Measurements from ENCODE around the gene SPRR4. TPM values are rescaled to one million over a fixed set of nuclear protein-coding genes. Genes with fewer than 3 reads are reported as not detected.

The SPRR4 gene
- total RNA-seq, 2 donors from 2014 or later = not detected

DNA sequence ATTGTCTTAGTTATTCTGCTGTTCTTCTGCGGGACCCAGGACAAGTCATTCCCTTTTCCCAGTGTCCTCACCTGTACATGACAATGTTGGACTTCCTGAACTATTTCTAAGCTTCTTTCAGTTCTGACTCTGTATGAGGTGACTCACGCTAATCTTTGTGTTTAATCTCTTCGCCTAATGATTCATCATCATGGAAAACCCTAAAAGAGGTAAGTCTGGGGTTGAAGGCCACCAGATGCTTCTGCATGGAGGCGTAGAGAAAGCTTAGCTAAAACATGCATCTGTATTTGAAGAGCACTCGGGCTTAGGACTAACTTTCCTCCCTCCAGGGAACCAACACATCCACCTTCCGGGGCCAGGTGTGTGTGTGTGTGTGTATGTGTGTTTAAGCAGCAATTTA lies 16.0 kb upstream of the SPRR4 start:
- H3K27ac Mint-ChIP-seq = no peak overlapping the region
- no peak for DNase-seq
- H3K27me3 Mint-ChIP-seq = peaks cover 52% of the 10 kb centered on the region
- ATAC-seq = no peak
- no peaks in the 10 kb centered on the region for H3K9me3 ChIP-seq (ENCODE audit: control insufficient read depth, low read length, poor library complexity, severe bottlenecking)
- no peaks in the 10 kb centered on the region for H3K36me3 Mint-ChIP-seq (ENCODE audit: low read depth)
- no peaks in the 10 kb centered on the region for H3K4me1 Mint-ChIP-seq
- no peak overlapping the region for H3K4me3 Mint-ChIP-seq

DNA sequence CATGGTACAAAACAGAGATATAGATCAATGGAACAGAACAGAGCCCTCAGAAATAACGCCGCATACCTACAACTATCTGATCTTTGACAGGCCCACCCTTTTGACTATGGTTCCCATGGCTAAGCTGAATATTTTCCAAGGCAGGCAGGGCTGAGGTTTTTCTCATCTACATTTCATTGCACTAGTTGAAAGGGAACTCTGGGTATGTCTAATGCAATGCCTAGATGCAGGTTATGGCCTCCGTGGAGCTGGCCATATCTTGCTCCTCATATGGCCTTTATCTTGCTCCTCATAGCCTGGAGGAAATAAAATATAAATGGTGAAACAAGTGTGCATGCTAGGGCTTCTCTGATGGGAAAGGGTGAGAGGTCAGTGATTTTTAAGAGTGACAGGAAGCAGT lies 12.9 kb upstream of the SPRR4 start:
- ATAC-seq (no peak), DNase-seq (no peak)
- Mint-ChIP-seq H3K4me1 (no peaks in the 10 kb centered on the region), H3K36me3 (ENCODE audit: low read depth) (no peaks in the 10 kb centered on the region), H3K27me3 (peaks cover 28% of the 10 kb centered on the region), H3K4me3 (no peak overlapping the region), H3K27ac (no peak overlapping the region)
- H3K9me3 ChIP-seq (ENCODE audit: control insufficient read depth, low read length, poor library complexity, severe bottlenecking) = no peaks in the 10 kb centered on the region

DNA sequence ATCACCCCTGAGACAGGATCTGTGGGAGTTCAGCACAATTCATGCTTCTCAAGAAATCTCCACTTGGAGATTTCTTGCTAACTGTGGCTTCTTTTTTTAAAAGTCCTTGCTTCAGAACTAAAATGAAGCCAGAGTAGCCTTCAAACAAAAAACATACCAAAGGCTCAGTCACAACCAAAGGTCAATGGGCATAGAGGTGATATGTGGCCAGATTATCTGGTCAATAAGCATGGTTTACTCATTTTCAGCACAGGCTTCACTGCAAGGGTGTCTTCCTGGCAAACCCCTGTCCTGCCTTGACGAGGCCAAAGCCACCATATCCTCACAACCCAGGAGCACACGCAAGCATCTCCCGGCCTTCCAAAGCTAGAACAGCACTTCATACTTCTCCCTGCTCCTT lies 11.2 kb upstream of the SPRR4 start:
- H3K4me1 Mint-ChIP-seq = no peaks in the 10 kb centered on the region
- no peaks in the 10 kb centered on the region for H3K9me3 ChIP-seq (ENCODE audit: control insufficient read depth, low read length, poor library complexity, severe bottlenecking)
- no peaks in the 10 kb centered on the region for H3K36me3 Mint-ChIP-seq (ENCODE audit: low read depth)
- DNase-seq = no peak
- H3K27me3 Mint-ChIP-seq = peaks cover 14% of the 10 kb centered on the region
- ATAC-seq = no peak
- H3K4me3 Mint-ChIP-seq = no peak overlapping the region
- no peak overlapping the region for H3K27ac Mint-ChIP-seq

DNA sequence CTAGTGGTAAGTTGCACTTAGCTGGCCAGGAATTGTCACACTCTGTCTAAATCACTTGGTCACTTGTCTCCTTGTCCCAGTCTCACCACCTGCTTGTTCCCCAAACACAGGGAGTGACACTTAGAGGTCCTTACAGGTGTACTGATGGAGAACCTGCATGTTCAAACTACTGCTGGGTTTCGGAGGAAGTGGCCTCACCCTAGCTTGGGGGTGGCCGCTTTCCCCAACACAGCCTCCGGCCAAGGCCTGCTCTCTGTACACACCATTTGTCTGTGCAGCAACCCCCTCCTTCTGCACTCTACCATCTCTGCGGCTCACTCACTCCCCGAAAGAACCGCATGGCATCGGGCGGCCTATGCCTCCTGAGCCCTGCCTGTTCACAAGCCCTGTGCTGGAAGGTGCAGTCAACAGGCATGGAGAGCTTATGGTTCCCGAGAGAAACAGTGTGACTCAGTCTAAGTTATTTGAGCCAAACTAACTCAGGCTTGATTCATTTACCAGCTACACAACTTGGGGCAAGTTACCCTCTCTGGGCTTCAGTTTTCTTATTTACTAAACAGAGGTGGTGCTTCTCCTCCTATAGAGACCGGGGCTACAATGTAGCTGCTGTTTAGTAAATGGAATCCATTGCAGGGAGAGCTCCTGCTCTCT lies 10.5 kb upstream of the SPRR4 start:
- H3K4me1 Mint-ChIP-seq = no peaks in the 10 kb centered on the region
- ATAC-seq = no peak

DNA sequence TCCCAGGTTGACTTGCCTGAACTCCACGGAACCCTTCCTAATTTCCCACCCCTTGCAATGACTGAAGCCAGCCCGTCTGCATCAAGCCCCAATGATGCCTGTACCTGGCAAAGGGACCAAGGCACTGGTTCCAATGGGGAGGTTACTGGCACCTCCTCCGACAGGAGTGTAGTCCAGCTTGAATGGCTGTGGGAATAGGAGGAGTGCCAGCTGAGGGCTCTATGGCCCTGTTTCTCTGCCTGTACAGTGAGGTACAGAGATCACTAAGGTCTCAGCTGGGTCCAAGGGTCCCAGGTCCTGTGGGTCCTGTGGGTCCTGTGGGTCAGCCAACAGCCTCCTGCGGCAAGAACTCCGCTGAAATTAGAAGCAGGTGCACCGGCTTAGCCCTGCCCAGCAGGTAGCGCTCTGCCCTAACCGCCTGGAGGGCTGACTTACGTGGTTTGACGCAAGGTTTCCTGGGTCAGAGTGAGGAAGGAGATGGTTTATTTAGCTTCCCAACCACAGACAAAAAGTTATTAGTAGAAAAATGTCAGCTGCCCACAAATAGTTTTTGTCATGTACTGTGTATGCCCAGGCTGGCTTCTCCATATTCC lies 9.9 kb upstream of the SPRR4 start:
- no peaks in the 10 kb centered on the region for H3K9me3 ChIP-seq (ENCODE audit: control insufficient read depth, low read length, poor library complexity, severe bottlenecking)
- DNase-seq (no peak), ATAC-seq (no peak)
- H3K4me1 Mint-ChIP-seq = no peaks in the 10 kb centered on the region
- H3K27ac Mint-ChIP-seq = no peak overlapping the region
- H3K36me3 Mint-ChIP-seq (ENCODE audit: low read depth) = no peaks in the 10 kb centered on the region
- H3K27me3 Mint-ChIP-seq = peaks cover 10% of the 10 kb centered on the region
- no peak overlapping the region for H3K4me3 Mint-ChIP-seq

More for the DNA sequence above, 10.5 kb upstream of the SPRR4 start:
- Mint-ChIP-seq H3K4me3 (no peak overlapping the region), H3K27me3 (peaks cover 10% of the 10 kb centered on the region), H3K36me3 (ENCODE audit: low read depth) (no peaks in the 10 kb centered on the region), H3K27ac (no peak overlapping the region)
- H3K9me3 ChIP-seq (ENCODE audit: control insufficient read depth, low read length, poor library complexity, severe bottlenecking) = no peaks in the 10 kb centered on the region
- no peak for DNase-seq

DNA sequence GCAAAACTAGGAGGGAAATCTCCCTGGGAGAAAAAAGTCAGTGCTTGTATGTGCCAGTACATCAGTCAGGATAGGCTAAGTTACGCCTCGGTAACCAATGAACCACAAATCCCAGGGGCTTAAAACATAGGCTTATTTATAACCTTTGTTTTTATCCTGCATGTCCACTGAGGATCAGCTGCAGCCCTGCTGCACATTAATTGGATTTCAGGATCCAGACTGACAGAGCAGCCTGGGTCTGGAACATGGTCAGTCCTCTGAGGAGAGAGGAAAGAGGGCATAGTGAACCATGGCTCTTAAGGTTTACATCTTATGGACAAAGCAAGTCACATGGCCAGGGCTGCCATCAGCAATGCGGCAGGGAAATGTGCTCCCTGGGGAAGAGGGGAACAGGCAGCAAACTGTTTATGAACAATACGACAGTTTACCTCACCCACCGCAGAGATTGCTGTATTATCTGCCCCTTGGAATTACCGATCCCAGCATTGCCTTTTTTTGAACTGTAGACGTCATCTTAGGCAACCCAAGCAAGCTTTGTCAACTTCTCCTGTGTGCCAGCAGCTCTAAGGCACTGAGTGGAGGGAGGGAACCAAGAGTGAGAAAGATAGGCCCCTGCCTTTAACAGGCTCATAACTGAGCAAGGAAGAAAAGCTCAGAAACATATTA lies 9.1 kb upstream of the SPRR4 start:
- H3K9me3 ChIP-seq (ENCODE audit: control insufficient read depth, low read length, poor library complexity, severe bottlenecking) = no peaks in the 10 kb centered on the region
- ATAC-seq (no peak), DNase-seq (no peak)
- Mint-ChIP-seq H3K27ac (no peak overlapping the region), H3K36me3 (ENCODE audit: low read depth) (no peaks in the 10 kb centered on the region), H3K4me3 (no peak overlapping the region), H3K27me3 (peaks cover 14% of the 10 kb centered on the region), H3K4me1 (no peaks in the 10 kb centered on the region)

DNA sequence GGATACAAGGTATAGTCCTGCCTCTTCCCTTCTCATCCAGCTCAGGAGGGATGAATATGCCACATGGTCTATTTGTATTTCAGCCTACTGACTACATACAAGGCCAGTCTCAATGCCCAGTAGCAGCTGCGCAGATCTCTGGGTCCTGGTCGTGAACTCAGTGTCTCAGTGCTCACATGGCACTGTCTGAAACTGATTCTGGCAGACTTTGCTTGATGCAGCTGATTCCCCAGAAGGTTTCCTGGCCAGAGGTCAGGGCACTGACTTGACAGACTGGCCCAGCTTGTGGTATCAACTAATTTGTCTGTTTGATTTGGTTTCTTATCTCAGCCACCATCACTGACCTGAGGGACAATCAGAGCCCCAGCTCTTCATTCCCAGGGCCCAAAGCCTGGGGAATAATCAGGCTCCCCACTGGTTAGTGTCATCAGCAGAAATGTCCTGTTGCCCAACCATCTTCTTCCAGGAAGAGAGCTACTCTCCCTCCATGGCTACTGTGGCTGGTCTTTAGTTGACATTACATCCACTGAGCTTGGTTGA lies 7.5 kb upstream of the SPRR4 start:
- Mint-ChIP-seq H3K4me3 (no peak overlapping the region), H3K36me3 (ENCODE audit: low read depth) (no peaks in the 10 kb centered on the region), H3K4me1 (no peaks in the 10 kb centered on the region), H3K27me3 (peaks cover 27% of the 10 kb centered on the region), H3K27ac (no peak overlapping the region)
- DNase-seq (no peak), ATAC-seq (no peak)
- H3K9me3 ChIP-seq (ENCODE audit: control insufficient read depth, low read length, poor library complexity, severe bottlenecking) = no peaks in the 10 kb centered on the region

DNA sequence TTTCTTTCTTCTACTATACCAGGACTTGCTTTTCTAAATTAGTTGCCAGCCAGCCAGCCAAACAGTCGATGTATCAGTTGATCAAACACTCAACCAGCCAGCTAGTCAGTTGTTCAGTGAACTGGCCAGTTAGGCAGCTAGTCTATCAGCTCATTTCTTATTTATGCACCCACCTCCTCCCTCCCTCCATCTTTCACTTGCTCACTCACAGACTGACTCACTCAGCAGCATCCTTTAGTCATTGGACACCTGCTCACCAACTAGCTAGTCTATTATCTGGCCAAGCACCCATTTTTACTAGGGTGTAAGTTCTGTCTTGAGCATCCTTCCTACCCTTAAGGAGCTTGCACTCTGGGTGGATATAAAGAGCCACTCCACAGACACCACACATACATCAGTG lies 5.9 kb upstream of the SPRR4 start:
- no peaks in the 10 kb centered on the region for H3K4me1 Mint-ChIP-seq

DNA sequence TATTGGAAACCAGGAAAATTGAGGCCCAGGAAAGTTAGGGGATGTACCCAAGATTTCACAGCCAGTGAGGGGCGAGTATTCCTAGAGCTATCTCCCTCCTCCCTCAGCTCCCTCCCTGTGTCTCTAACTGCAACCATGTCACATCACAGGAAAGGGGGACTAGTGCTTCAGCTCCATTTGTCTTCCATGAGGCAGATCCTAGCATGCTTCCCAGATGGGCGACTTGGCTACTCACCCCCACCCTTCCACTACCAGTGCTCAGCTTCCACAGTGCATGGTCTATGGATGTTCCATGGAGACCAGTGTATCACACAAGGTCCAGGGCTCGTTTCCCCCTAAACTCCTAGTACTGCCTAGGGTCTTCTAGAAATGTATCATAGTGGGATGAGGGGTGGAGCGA lies 4.6 kb upstream of the SPRR4 start:
- DNase-seq = no peak
- no peak for ATAC-seq
- Mint-ChIP-seq H3K4me3 (no peak overlapping the region), H3K27ac (no peak overlapping the region), H3K27me3 (peaks cover 31% of the 10 kb centered on the region), H3K4me1 (no peaks in the 10 kb centered on the region), H3K36me3 (ENCODE audit: low read depth) (no peaks in the 10 kb centered on the region)
- H3K9me3 ChIP-seq (ENCODE audit: control insufficient read depth, low read length, poor library complexity, severe bottlenecking) = no peaks in the 10 kb centered on the region

More for the DNA sequence above, 5.9 kb upstream of the SPRR4 start:
- no peaks in the 10 kb centered on the region for H3K36me3 Mint-ChIP-seq (ENCODE audit: low read depth)
- no peaks in the 10 kb centered on the region for H3K9me3 ChIP-seq (ENCODE audit: control insufficient read depth, low read length, poor library complexity, severe bottlenecking)
- no peak overlapping the region for H3K27ac Mint-ChIP-seq
- DNase-seq (no peak), ATAC-seq (no peak)
- H3K27me3 Mint-ChIP-seq = peaks cover 22% of the 10 kb centered on the region
- no peak overlapping the region for H3K4me3 Mint-ChIP-seq

DNA sequence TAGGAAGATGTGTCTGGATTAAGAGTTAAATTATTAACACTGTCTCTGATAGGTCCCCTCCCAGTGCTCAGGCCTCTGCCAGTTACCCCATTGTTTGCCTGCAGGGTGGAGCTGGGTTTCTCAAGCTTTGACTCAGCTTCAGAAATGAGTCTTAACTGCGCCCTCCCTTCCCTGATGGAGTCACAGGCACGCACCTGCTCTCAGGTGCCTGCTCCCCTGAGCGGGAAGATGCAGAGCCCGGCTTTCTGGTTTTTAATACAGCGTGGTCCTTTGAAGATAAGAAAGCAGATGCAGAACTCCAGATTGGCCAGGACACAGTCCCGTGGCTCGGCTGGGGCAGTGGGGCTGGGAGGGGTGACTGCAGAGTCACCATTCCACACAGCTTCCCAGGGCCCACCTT lies 3.2 kb upstream of the SPRR4 start:
- ATAC-seq (no peak), DNase-seq (no peak)
- Mint-ChIP-seq H3K27ac (no peak overlapping the region), H3K36me3 (ENCODE audit: low read depth) (no peaks in the 10 kb centered on the region), H3K27me3 (peaks cover 37% of the 10 kb centered on the region), H3K4me3 (no peak overlapping the region), H3K4me1 (no peaks in the 10 kb centered on the region)
- H3K9me3 ChIP-seq (ENCODE audit: control insufficient read depth, low read length, poor library complexity, severe bottlenecking) = no peaks in the 10 kb centered on the region

DNA sequence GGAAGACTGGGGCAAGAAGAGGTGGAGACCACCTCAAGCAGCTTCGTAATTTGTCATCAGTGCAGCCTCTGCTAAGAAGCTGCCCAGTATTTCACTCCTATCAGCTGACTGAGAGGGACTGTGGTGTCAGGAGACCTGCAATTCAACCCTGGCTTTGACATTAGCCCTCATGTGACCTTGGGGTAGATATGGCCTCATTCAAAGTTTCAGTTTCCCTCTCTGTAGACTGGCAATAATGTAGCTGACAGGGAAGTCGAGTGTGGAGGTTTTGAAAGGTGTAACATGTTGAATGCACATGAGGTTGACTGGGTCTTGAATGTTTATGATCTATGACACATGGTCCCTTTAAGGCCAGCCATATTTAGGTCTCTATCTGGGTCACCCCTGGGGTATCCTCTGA lies 2.2 kb upstream of the SPRR4 start:
- Mint-ChIP-seq H3K4me3 (no peak overlapping the region), H3K27ac (no peak overlapping the region), H3K36me3 (ENCODE audit: low read depth) (no peaks in the 10 kb centered on the region), H3K4me1 (no peaks in the 10 kb centered on the region), H3K27me3 (peaks cover 44% of the 10 kb centered on the region)
- ATAC-seq = no peak
- no peak for DNase-seq
- H3K9me3 ChIP-seq (ENCODE audit: control insufficient read depth, low read length, poor library complexity, severe bottlenecking) = no peaks in the 10 kb centered on the region

DNA sequence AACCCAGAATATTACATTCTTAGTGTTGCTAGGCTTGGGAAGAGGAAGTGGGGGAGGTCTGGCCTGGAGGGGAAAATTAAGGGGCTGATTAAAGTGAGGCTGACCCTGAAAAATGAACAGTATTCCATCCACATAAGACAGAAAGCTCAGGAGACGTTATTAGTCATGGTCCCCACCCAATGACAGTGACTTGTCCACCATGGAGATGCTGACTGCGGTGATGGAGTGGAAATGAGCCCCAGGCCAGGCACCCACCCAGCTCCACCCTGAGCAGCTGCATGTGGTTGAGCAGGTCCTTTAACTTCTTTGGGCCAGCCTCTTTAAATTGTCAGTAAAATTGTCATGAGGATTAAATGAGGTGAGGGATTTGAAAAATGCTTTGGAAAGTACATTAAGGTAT lies 1.4 kb upstream of the SPRR4 start:
- ATAC-seq = no peak
- H3K27ac Mint-ChIP-seq = no peak overlapping the region
- H3K27me3 Mint-ChIP-seq = peaks cover 52% of the 10 kb centered on the region
- H3K36me3 Mint-ChIP-seq (ENCODE audit: low read depth) = no peaks in the 10 kb centered on the region
- H3K4me3 Mint-ChIP-seq = no peak overlapping the region
- no peaks in the 10 kb centered on the region for H3K9me3 ChIP-seq (ENCODE audit: control insufficient read depth, low read length, poor library complexity, severe bottlenecking)
- no peak for DNase-seq
- no peaks in the 10 kb centered on the region for H3K4me1 Mint-ChIP-seq

DNA sequence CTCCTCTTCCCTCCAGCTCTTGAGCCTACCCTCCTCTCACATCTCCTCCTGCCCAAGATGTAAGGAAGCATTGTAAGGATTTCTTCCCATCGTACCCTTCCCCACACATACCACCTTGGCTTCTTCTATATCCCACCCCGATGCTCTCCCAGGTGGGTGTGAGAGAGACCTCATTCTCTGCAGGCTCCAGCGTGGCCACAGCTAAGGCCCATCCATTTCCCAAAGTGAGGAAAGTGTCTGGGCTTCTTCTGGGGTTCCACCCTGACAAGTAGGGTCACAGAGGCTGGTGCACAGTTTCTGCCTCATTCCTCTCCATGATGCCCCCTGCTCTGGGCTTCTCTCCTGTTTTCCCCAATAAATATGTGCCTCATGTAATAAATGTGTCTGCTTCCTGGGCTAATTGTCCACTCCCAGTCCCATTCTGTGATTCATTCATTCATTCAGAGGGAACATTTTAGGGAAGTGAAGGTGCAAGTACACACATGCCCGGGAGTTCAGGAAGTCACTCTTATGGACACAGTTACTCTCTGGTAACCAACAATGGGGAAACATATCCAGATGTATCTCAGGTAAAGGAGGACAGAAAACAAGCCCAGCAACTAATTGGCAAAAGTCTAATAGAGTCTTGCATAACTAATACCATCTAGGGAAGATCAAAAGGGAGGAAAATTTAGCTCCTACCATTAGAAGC lies 1.9 kb downstream of the SPRR4 start:
- DNase-seq (no peak), ATAC-seq (no peak)
- Mint-ChIP-seq H3K4me3 (no peak overlapping the region), H3K27me3 (peaks cover 53% of the 10 kb centered on the region), H3K36me3 (ENCODE audit: low read depth) (no peaks in the 10 kb centered on the region), H3K27ac (no peak overlapping the region), H3K4me1 (no peaks in the 10 kb centered on the region)
- no peaks in the 10 kb centered on the region for H3K9me3 ChIP-seq (ENCODE audit: control insufficient read depth, low read length, poor library complexity, severe bottlenecking)
